CD4-positive, alpha-beta T cell (primary cell): Measurements from ENCODE around the gene MAOA. TPM values are rescaled to one million over a fixed set of nuclear protein-coding genes. Genes with fewer than 3 reads are reported as not detected.
"Not testable (repeated sequence)": the region's sequence is repeated elsewhere in the genome, so short reads cannot be mapped to it uniquely, and the experiment has no call there.

Experiments used
- ATAC-seq: fragments of 200-7000 bp; cut with Tn5 transposase; one replicate; pipeline ENCODE4 v1.10.0; 2022; ENCODE audit warnings: mild to moderate bottlenecking; ENCODE audit not compliant: poor library complexity
- CTCF ChIA-PET: fragments of 350-600 bp; sonication (Branson Sonifier 250); formaldehyde crosslinking; loops from one replicate; lab custom pipeline; 2021; ENCODE audit warnings: antibody characterized with exemption, inconsistent platforms; lab: Charles Lee
- POLR2A ChIA-PET: fragments of 350-600 bp; sonication (Branson Sonifier 250); formaldehyde crosslinking; loops from one replicate; lab custom pipeline; 2021; ENCODE audit warnings: antibody characterized with exemption, inconsistent platforms; lab: Charles Lee
- DNase-seq, 14 experiments: peaks; one replicate each; pipeline ENCODE4 v3.0.0-alpha.2; 2013 to 2020; ENCODE audit warnings: mixed read lengths in 2 of 14
- H3K27ac ChIP-seq, 2 donors: one replicate each; pipeline versions ENCODE4 v1.5.1 to v1.7.0; 2013; ENCODE audit warnings: low read length in 2 of 2, low read depth in 1 of 2, mild to moderate bottlenecking in 1 of 2
- H3K27me3 ChIP-seq, 2 experiments: 1 replicate in 1 of 2; 2 replicates in 1 of 2; pipeline versions ENCODE4 v1.6.1 to v1.7.0; 2013; ENCODE audit warnings: low read length in 2 of 2, control low read depth in 1 of 2, mild to moderate bottlenecking in 1 of 2, moderate library complexity in 1 of 2; ENCODE audit not compliant: insufficient read depth in 2 of 2, control insufficient read depth in 1 of 2
- H3K36me3 ChIP-seq: one replicate; pipeline ENCODE4 v1.6.1; 2013; ENCODE audit warnings: low read length, control low read depth; ENCODE audit not compliant: insufficient read depth
- H3K4me1 ChIP-seq: one replicate; pipeline ENCODE4 v1.6.1; 2013; ENCODE audit warnings: low read length, control low read depth; ENCODE audit not compliant: insufficient read depth
- H3K4me3 ChIP-seq: one replicate; pipeline ENCODE4 v1.5.1; 2013; ENCODE audit warnings: mild to moderate bottlenecking, low read length, moderate library complexity
- H3K9me3 ChIP-seq, 2 experiments: 1 replicate in 1 of 2; 2 replicates in 1 of 2; pipeline versions ENCODE4 v1.6.1 to v1.7.0; 2013; ENCODE audit warnings: low read length in 2 of 2, mild to moderate bottlenecking in 2 of 2, control low read depth in 1 of 2, moderate library complexity in 1 of 2; ENCODE audit not compliant: control insufficient read depth in 1 of 2, insufficient read depth in 1 of 2
- H3K27ac Mint-ChIP-seq: one replicate; pipeline ENCODE4 v1.8.0; 2020; ENCODE audit warnings: mixed read lengths
- H3K27me3 Mint-ChIP-seq: one replicate; pipeline ENCODE4 v1.8.0; 2021; ENCODE audit warnings: mixed read lengths
- H3K36me3 Mint-ChIP-seq: one replicate; pipeline ENCODE4 v1.8.0; 2021; ENCODE audit warnings: low read depth, mixed read lengths
- H3K4me1 Mint-ChIP-seq: one replicate; pipeline ENCODE4 v1.8.0; 2021; ENCODE audit warnings: low read depth, mixed read lengths
- H3K4me3 Mint-ChIP-seq: one replicate; pipeline ENCODE4 v1.8.0; 2020; ENCODE audit warnings: mild to moderate bottlenecking, mixed read lengths
- H3K9me3 Mint-ChIP-seq: one replicate; pipeline ENCODE4 v1.8.0; 2020; ENCODE audit warnings: mixed read lengths
- CTCF ChIP-seq: fragments of 200-600 bp; IDR thresholded peaks from one replicate; pipeline ENCODE4 v1.8.0; 2022; ENCODE audit warnings: antibody characterized with exemption, mild to moderate bottlenecking
- intact Hi-C, 2 experiments: fragments of 100-400 bp; cut with DNase I in 1 of 2; cut with micrococcal nuclease in 1 of 2; formaldehyde crosslinking; loops; one replicate each; pipeline versions ENCODE4 v1.15.1 to v1.9.0; 2023 to 2025; cut with DNase I, micrococcal nuclease
- total RNA-seq, 174 experiments: library from RNA in 2 of 174; stranded (reverse) in 2 of 174; gene quantifications; one replicate each; pipeline ENCODE4 v1.2.3 and lab custom pipeline; 2021 to 2026

MAOA gene
- total RNA-seq, 2 experiments from 2014 or later, result not detected

GRCh38 chrX:43618366-43619205 lies 37.5 kb upstream of the MAOA start:
- H3K4me1 Mint-ChIP-seq, result no peaks in the 10 kb centered on the region
- TF ChIP-seq CTCF, result no peak
- H3K4me3 ChIP-seq, result no peak overlapping the region
- H3K36me3 Mint-ChIP-seq, result no peaks in the 10 kb centered on the region
- H3K27me3 ChIP-seq, result no peaks in the 10 kb centered on the region
- intact Hi-C loops, result no loop called here
- H3K27ac ChIP-seq, result no peak overlapping the region
- ChIA-PET POLR2A (no interaction called here), CTCF (no interaction called here)
- DNase-seq (no peak), ATAC-seq (no peak)
- H3K36me3 ChIP-seq, result no peaks in the 10 kb centered on the region
- peaks cover 4% of the 10 kb centered on the region for H3K27me3 Mint-ChIP-seq
- H3K4me3 Mint-ChIP-seq, result no peak overlapping the region
- H3K9me3 Mint-ChIP-seq, result no peaks in the 10 kb centered on the region
- no peaks in the 10 kb centered on the region for H3K9me3 ChIP-seq
- no peak overlapping the region for H3K27ac Mint-ChIP-seq
- H3K4me1 ChIP-seq, result no peaks in the 10 kb centered on the region

- DNase-seq, H3K27ac ChIP-seq, H3K4me3 Mint-ChIP-seq, H3K27ac Mint-ChIP-seq, H3K9me3 Mint-ChIP-seq, H3K36me3 Mint-ChIP-seq, H3K4me1 ChIP-seq, POLR2A ChIA-PET, H3K4me1 Mint-ChIP-seq, H3K9me3 ChIP-seq, H3K4me3 ChIP-seq, intact Hi-C loops, H3K27me3 Mint-ChIP-seq, H3K36me3 ChIP-seq, CTCF ChIA-PET, H3K27me3 ChIP-seq, ATAC-seq: not testable (repeated sequence)
These were observed 36.2 kb upstream of the MAOA start for GRCh38 chrX:43619861-43620260.

- intact Hi-C loops, result no loop called here
- Mint-ChIP-seq H3K27me3 (no peaks in the 10 kb centered on the region), H3K9me3 (no peaks in the 10 kb centered on the region), H3K27ac (no peak overlapping the region), H3K4me3 (no peak overlapping the region), H3K4me1 (no peaks in the 10 kb centered on the region), H3K36me3 (no peaks in the 10 kb centered on the region)
- no peak for TF ChIP-seq CTCF
- Histone ChIP-seq H3K27ac (no peak overlapping the region), H3K9me3 (no peaks in the 10 kb centered on the region), H3K36me3 (no peaks in the 10 kb centered on the region), H3K27me3 (no peaks in the 10 kb centered on the region), H3K4me1 (no peaks in the 10 kb centered on the region), H3K4me3 (no peak overlapping the region)
- ATAC-seq (no peak), DNase-seq (no peak)
- ChIA-PET CTCF (no interaction called here), POLR2A (no interaction called here)
These were observed 29.0 kb upstream of the MAOA start for GRCh38 chrX:43627147-43627546.

GRCh38 chrX:43627669-43628068 lies 28.4 kb upstream of the MAOA start:
- ATAC-seq, result no peak
- Mint-ChIP-seq H3K4me1 (no peaks in the 10 kb centered on the region), H3K27ac (no peak overlapping the region), H3K4me3 (no peak overlapping the region), H3K9me3 (no peaks in the 10 kb centered on the region), H3K27me3 (no peaks in the 10 kb centered on the region), H3K36me3 (no peaks in the 10 kb centered on the region)
- H3K9me3 ChIP-seq, result no peaks in the 10 kb centered on the region
- CTCF ChIA-PET, result no interaction called here
- H3K4me3 ChIP-seq, result no peak overlapping the region
- no peak overlapping the region for H3K27ac ChIP-seq
- intact Hi-C loops, result no loop called here
- POLR2A ChIA-PET, result no interaction called here
- H3K27me3 ChIP-seq, result no peaks in the 10 kb centered on the region
- no peak for TF ChIP-seq CTCF
- no peak for DNase-seq
- H3K4me1 ChIP-seq, result no peaks in the 10 kb centered on the region
- H3K36me3 ChIP-seq, result no peaks in the 10 kb centered on the region
